ENCODE results near the gene PRKAR1B.

- TF ChIP-seq, protein P1, sequence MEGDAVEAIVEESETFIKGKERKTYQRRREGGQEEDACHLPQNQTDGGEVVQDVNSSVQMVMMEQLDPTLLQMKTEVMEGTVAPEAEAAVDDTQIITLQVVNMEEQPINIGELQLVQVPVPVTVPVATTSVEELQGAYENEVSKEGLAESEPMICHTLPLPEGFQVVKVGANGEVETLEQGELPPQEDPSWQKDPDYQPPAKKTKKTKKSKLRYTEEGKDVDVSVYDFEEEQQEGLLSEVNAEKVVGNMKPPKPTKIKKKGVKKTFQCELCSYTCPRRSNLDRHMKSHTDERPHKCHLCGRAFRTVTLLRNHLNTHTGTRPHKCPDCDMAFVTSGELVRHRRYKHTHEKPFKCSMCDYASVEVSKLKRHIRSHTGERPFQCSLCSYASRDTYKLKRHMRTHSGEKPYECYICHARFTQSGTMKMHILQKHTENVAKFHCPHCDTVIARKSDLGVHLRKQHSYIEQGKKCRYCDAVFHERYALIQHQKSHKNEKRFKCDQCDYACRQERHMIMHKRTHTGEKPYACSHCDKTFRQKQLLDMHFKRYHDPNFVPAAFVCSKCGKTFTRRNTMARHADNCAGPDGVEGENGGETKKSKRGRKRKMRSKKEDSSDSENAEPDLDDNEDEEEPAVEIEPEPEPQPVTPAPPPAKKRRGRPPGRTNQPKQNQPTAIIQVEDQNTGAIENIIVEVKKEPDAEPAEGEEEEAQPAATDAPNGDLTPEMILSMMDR (conservative IDR thresholded peaks at IDR 0.05): no peak
- TF ChIP-seq EZH2 (IDR thresholded peaks at IDR 0.05; ENCODE audit: low read depth): no peak
Observed at GRCh38 chr7:681551-682307, 45.4 kb downstream of the PRKAR1B start.

Data from PC-9 (cell line).